Measurements from ENCODE around the gene PRR23E.

Gene PRR23E

GRCh38 chr3:127228866-127229265 lies 35.9 kb downstream of the PRR23E start:
- no peak for TF ChIP-seq CTCF (IDR thresholded peaks at IDR 0.05)

GRCh38 chr3:127233371-127233770 lies 40.4 kb downstream of the PRR23E start:
- TF ChIP-seq CTCF (IDR thresholded peaks at IDR 0.05): no peak

GRCh38 chr3:127234778-127235177 lies 41.8 kb downstream of the PRR23E start:
- TF ChIP-seq CTCF (IDR thresholded peaks at IDR 0.05): no peak

GRCh38 chr3:127235706-127236105 lies 42.8 kb downstream of the PRR23E start:
- no peak for TF ChIP-seq CTCF (IDR thresholded peaks at IDR 0.05)

GRCh38 chr3:127237835-127238234 lies 44.9 kb downstream of the PRR23E start:
- TF ChIP-seq CTCF (IDR thresholded peaks at IDR 0.05): no peak

- no peak for TF ChIP-seq CTCF (IDR thresholded peaks at IDR 0.05)
Observed at GRCh38 chr3:127238602-127239001, 45.7 kb downstream of the PRR23E start.

GRCh38 chr3:127247292-127247691 lies 54.4 kb downstream of the PRR23E start:
- TF ChIP-seq CTCF (IDR thresholded peaks at IDR 0.05): no peak

Data from LNCAP (cell line).